Fibroblast of skin of scalp (primary cell): ENCODE data around the gene SLC30A1.
"Not testable (repeated sequence)": the region's sequence is repeated elsewhere in the genome, so short reads cannot be mapped to it uniquely, and the experiment has no call there.

Source experiments
- DNase-seq: peaks from one replicate; pipeline ENCODE4 v3.0.0-alpha.2; 2013

The SLC30A1 gene

DNA sequence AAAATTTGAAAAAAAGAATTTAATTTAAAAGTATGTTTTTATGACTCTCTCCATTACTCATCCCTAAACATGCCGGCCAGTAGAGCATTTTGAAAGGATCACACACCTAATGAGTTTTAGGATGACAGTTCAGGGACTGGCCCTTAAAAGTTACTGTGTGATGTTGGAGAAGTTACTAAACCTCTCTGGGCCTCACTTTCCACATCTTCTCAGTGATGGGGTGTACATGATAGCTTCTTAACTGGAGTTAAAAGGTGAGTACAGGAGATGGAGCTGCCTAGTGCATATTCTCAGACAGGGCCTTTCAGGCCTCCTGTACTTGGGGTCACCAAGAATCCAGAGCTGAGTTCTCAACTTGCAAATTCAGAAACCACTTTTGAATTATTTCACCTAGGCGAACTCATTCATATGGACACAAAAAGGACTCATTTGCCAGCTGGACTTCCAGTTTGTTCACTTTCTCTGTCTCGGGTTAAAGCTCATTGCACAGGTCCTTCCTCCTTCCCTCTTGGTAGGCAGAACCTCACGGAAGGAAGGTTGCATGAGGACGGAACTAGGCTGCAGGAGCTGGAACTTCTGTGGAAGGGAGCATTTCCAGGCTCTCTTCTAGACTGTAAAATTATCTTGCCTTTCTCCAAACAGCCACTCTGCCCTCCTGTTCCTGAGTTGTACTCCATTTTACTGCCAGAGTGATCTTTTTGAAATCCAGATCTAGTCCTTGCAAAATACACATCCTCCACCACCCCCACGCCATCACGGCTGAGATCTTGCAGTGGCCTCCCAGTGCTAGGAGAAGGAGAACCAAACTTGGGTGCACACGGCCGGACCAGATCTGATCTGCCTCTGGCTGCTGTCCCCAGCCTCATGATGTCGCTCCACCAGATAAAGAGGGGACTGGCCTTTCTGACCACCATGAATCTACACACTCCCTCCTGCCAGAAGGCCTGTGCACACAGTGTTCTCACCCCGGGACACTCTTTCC is 4.3 kb upstream of the SLC30A1 start:
- no peak for DNase-seq

DNA sequence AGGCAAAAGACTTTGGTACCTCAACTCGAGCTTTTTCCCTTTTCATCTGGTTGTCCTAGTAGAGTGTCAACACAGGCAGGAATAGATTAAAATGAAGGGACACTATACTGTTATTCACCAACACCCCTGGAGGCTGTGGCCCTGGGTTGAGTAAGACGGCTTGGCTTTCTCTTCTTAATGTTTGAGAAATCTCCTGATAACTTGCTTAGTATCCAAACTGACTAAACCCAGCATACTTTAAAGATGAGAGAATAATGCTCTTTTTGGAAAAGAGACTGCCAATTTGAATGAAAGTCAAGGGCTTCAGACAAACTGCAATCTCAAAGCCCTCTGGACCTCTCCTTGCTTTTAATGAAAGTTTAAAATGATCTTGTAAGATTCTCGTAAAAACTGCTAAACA is 2.6 kb upstream of the SLC30A1 start:
- DNase-seq: peak; percentile 73

DNA sequence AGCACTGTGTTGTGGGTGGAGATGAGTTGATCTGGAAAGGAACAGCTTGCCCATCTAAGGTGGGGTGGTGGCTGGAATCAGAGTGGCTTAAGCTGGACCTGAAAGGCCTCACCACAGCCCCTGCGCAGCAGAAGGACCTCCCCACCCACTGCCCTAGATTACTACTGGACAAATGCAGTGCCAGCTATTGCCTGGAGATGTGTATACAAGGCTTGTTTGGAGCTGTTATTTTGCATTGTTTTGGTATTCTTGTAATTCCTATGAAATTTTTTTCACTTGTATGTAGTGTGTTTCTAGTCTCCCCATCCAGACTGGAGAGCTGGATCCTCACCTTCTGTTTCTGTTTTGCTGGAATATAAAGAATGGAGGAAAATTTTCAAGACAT is 1.3 kb upstream of the SLC30A1 start:
- DNase-seq: no peak

GRCh38 chr1:211579440-211580302 is 710 bp upstream of the SLC30A1 start:
- DNase-seq: no peak

DNA sequence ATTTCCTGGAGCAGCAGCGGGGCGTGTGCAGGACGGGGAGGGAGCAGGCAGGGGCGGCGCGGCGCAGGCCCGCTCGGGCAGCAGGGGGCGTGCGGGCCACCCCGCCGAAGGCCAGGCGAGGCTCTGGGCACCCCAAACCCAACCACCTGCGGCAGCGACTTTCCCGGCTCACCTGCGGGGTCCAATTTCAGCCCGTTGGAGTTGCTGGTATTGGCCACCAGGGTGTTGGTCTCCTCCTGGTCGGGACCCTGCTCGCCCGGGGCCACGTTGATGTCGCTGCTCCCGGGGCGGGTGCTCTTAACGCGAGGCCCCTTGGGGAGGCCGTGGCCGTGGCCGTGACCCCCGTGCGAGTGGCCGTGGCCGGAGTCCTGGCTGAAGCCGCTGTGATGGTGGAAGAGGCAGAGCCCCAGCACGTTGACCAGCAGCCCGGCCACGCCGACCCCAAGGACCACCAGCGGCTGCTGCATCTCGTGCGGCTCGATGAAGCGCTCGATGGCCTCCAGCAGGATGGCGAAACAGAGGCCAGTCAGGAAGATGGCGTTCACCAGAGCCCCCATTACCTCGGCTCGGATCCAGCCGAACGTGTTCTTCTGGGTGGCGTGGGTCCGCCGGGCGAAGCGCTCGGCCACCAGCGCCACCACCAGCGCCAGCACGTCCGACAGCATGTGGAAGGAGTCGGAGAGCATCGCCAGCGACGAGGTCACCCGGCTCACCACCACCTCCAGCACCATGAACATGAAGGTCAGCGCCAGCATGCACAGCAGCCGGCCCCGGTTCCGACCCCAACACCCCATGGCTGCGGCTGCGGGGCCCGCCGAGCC is 932 bp downstream of the SLC30A1 start:
- DNase-seq: peak; percentile 64

- no peak for DNase-seq
Observed at GRCh38 chr1:211577277-211577818, 1.6 kb downstream of the SLC30A1 start.

DNA sequence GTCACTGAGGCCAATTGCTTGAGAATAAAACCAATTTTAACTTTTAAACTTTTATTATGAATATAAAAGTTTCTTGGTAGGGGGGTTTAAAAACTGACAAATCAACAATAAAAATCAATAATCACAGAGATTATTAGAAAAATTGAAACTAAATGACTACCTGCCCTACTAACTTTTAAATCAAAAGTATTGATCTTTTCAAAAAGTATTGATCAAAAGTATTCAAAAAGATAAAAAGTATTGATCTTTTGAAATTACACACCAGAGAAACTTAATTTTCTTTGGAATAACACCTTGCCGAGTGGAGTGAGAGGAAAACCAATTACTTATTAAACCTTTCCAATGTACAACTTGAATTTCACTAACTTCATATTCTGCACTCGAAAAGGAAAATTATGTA is 2.2 kb downstream of the SLC30A1 start:
- no peak for DNase-seq

- DNase-seq: no peak
Observed at GRCh38 chr1:211574705-211575104, 4.3 kb downstream of the SLC30A1 start.

DNA sequence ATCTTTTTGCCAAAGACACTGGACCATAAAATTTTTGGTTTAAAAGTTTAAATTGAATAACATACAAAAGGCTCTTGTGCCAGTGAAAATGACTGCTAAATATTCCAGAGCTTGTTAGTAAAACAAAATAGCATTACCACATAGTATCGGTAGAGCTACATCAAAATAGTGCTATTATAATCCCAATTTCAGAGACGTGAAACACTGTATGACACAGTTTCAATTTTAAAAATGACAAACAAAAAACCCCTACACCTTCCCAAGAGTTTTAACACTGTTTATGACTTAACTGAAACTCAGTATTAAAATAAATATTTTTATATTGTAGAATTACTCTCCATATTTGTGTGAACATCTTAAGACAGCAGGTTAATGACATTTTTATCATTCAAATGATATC is 7.0 kb downstream of the SLC30A1 start:
- DNase-seq: no peak

- DNase-seq: not testable (repeated sequence)
Observed at GRCh38 chr1:211570378-211570777, 8.6 kb downstream of the SLC30A1 start.

- no peak for DNase-seq
Observed at GRCh38 chr1:211566431-211567025, 12.4 kb downstream of the SLC30A1 start.

GRCh38 chr1:211564084-211564483 is 14.9 kb downstream of the SLC30A1 start:
- DNase-seq: no peak

DNA sequence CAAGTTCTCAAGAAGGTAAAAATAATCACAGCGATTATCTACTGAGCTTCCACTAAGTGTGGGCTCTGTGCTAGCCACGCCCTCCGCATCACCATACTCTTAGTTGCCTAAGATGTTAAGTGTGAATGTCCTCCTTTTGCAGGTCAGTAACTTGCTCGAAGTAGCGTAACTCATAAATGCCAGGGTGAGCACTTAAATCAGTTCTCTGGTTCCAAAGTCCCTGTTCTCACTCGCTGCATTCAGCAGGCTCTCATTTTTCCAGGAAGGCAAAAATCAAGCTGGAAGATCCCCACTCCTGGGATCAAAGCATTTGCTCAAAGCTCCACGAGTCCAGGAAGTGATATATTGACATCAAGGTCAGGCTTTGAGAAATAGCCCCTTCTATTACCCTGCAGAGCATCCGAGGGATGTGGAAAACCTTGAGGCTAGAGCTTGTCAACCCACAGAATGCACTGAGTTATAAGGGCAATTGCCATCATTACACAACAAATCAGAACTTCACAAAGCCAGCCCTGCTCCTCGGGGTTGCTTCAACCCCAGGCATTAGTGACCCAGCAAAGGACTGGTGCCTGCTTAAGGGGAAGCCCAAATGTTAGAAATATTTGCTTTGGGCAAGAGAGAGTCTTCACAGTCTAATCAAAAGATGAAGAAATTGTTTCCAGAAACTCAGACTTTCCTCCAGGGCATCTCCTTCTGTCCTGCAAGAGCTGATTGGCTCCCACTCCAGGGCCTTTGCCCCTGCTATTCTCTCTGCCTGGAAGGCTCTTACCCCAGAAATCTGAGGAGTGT is 19.5 kb downstream of the SLC30A1 start:
- DNase-seq: no peak

- no peak for DNase-seq
Observed at GRCh38 chr1:211557894-211558625, 20.9 kb downstream of the SLC30A1 start.

DNA sequence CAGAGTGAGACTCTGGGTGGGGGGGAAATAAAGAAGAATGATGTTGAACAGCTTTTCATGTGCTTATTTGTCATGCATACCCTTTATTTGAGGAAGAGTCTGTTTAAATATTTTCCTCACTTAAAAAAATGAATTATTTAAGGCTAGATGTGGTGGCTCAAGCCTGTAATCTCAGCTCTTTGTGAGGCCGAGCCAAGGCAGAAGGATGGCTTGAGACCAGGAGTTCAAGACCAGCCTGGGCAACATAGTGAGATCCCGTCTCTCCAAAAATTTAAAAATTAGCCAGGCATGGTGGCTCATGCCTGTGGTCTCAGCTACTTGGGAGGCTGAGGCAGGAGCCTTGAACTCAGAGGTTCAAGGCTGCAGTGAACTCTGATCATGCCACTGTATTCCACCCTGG is 25.4 kb downstream of the SLC30A1 start:
- no peak for DNase-seq

DNA sequence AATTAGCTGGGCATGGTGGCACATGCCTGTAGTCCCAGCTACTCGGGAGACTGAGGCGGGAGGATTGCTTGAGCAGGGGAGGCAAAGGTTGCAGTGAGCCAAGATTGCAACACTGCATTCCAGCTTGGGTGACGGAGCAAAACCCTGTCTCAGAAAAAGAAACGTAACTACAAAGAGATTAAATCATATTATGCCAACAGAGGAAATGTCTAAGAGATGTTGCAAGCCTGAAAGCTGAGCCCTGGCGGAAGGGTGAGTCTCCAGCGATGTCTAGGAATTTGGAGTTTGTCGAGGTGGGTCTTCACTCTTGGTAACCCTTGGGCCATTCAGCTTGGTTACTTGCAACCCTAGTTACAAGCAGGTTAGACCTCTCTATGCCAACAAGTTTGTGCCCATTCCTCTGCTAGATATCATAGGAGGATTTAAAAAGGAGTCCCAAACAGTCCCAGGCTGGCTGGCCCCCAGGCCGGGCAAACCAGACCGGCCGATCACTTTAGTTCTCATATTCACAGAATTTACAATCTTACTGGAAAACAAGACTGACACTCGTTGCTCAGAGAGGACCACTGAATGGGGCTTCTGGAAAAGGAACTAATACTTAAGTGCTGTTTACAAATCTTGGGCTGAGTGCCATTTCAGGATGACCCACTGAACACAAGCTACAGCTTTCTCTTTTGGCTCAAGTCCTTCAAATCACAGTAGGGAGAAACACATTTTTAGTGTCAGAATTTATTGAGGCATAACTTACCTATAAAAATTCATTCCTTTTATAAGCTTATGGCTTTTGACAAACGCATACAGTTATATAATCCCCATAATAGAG is 27.1 kb downstream of the SLC30A1 start:
- DNase-seq: peak; percentile 38

DNA sequence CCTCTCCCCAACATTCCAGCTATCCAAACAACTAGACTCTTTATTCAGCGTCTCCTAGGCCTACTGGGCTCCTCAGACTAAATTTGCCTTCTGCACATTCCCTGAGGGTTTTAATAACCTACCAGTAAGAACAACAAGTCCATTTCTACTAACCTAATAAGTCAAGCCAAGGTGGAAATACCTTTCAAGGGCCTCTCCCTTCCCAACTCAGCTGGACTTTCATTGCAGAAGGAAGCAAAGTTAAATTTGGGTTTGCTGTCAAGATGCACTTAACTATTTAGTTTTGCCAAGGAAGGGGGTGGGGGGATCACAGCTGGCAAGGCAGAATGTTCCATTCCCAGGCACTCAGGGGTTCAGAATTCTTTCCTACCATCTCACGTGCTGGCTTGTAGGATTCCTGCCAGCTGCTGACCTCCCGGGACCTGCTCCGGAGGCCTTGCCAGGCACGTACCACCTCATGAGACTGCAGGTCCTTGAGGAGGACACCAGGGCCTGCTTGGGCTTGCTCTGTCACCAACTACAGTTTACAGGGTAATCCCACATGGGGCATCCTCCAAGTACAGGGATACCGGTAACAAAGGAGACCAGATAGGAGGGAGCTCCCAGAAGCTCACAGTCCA is 29.8 kb downstream of the SLC30A1 start:
- no peak for DNase-seq

DNA sequence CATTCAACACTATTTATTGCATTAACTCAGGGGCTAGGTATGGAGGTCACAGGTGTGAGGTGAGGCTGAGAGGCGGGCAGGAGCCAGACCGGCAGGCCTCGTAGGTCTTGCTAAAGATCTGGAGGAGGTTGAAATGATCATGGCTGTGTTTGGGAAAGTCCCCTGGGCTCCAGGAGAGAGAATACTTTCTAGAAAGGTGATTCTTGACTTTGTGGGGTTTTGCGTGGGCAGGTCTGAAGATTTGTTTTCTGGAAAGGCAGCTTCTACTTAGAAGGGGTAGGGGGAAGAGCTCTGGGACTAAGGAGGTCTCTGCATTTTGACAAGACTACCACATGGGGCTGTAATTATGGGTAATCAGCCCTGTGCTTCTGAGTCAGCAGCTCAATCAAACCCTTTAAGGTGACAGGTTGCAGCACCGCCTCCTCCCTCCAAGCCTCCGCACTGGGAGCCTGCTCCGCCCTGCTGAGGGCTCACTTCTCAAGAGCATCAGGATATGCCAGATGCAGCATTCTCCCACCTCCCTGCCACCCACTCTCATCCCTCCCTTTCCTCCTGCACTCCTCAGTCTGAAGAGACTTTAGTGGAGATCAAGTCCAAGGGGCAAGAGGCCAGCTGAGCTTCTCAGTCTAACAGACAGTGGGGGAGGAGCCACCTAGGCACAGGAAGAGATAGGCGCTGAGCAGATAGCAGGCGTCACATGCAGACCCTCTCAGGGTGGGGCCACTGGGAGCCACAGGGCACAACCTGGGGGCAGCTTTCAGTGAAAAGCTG is 30.5 kb downstream of the SLC30A1 start:
- DNase-seq: no peak
